Measurements from ENCODE around the gene GRIN2B. TPM values are rescaled to one million over a fixed set of nuclear protein-coding genes. Genes with fewer than 3 reads are reported as not detected.

GRIN2B gene
- total and polyA plus RNA-seq, 9 of the 15 experiments (the other 6 are each of a cell fraction or from before 2014, with no cell fraction given): not detected

GRCh38 chr12:14024591-14024990, 43.2 kb upstream of the GRIN2B start:
- in situ Hi-C loops (cut with MboI) (no loop called here), intact Hi-C loops (cut with micrococcal nuclease) (no loop called here)
- Histone ChIP-seq H3K79me2 (ENCODE audit: control insufficient read depth, insufficient read depth, low read length) (no peaks in the 10 kb centered on the region), H3K36me3 (ENCODE audit: control insufficient read depth, insufficient read depth, low read length) (no peaks in the 10 kb centered on the region), H3K4me1 (replicated peaks in 1 of 2; ENCODE audit: control insufficient read depth in 2 of 2, insufficient read depth in 2 of 2, low read length in 2 of 2) (no peaks in the 10 kb centered on the region), H3K27me3 (ENCODE audit: control insufficient read depth in 2 of 2, insufficient read depth in 2 of 2, low read length in 2 of 2) (no peaks in the 10 kb centered on the region), H2AFZ (ENCODE audit: low read depth, low read length) (no peak overlapping the region), H3K9me3 (replicated peaks; ENCODE audit: control insufficient read depth, insufficient read depth, low read depth, low read length) (no peaks in the 10 kb centered on the region), H3K9ac (ENCODE audit: insufficient read depth in 1 of 2, low read depth in 2 of 2, low read length in 2 of 2) (no peak overlapping the region), H4K20me1 (replicated peaks; ENCODE audit: control insufficient read depth, insufficient read depth, low read length) (no peaks in the 10 kb centered on the region), H3K27ac (ENCODE audit: extremely low read depth, low read depth, low read length) (no peak overlapping the region), H3K9me1 (ENCODE audit: control insufficient read depth, insufficient read depth, low read length) (no peaks in the 10 kb centered on the region), H3K4me3 (no peak overlapping the region), H3K4me2 (ENCODE audit: insufficient read depth, low read length) (no peak overlapping the region)
- POLR2A ChIA-PET: no interaction called here
- ATAC-seq: no peak
- TF ChIP-seq SFPQ (IDR thresholded peaks at IDR 0.05; ENCODE audit: low read depth, low read length): no peak
- no peak for TF ChIP-seq TRIM24 (IDR thresholded peaks at IDR 0.05)
- no peak for TF ChIP-seq ZNF707 (CRISPR knock-in tag; conservative IDR thresholded peaks at IDR 0.05)
- no peak for TF ChIP-seq NFATC3 (IDR thresholded peaks at IDR 0.05)
- DNase-seq (ENCODE audit: extremely low read depth in 1 of 4, low spot score in 3 of 4): no peak
- no peak for FAIRE-seq
- BruUV-seq (replicated peaks): no TSS peak
- CTCF ChIA-PET (ENCODE audit: low intra/inter-chr PET ratio): no interaction called here

GRCh38 chr12:14018080-14018479, 36.7 kb upstream of the GRIN2B start:
- CTCF ChIA-PET (ENCODE audit: low intra/inter-chr PET ratio): no interaction called here
- Histone ChIP-seq H3K9ac (ENCODE audit: insufficient read depth in 1 of 2, low read depth in 2 of 2, low read length in 2 of 2) (no peak overlapping the region), H3K4me2 (ENCODE audit: insufficient read depth, low read length) (no peak overlapping the region), H2AFZ (ENCODE audit: low read depth, low read length) (no peak overlapping the region), H3K4me3 (no peak overlapping the region), H3K9me1 (ENCODE audit: control insufficient read depth, insufficient read depth, low read length) (no peaks in the 10 kb centered on the region), H4K20me1 (replicated peaks; ENCODE audit: control insufficient read depth, insufficient read depth, low read length) (no peaks in the 10 kb centered on the region), H3K27me3 (ENCODE audit: control insufficient read depth in 2 of 2, insufficient read depth in 2 of 2, low read length in 2 of 2) (no peaks in the 10 kb centered on the region), H3K36me3 (ENCODE audit: control insufficient read depth, insufficient read depth, low read length) (no peaks in the 10 kb centered on the region), H3K27ac (ENCODE audit: extremely low read depth, low read depth, low read length) (no peak overlapping the region), H3K79me2 (ENCODE audit: control insufficient read depth, insufficient read depth, low read length) (no peaks in the 10 kb centered on the region), H3K4me1 (replicated peaks in 1 of 2; ENCODE audit: control insufficient read depth in 2 of 2, insufficient read depth in 2 of 2, low read length in 2 of 2) (no peaks in the 10 kb centered on the region), H3K9me3 (replicated peaks; ENCODE audit: control insufficient read depth, insufficient read depth, low read depth, low read length) (no peaks in the 10 kb centered on the region)
- 0% methylated on average over 2 of the region's 2 CpGs for WGBS (ENCODE audit: insufficient coverage, low coverage, missing lambda C conversion rate)
- intact Hi-C loops (cut with micrococcal nuclease): no loop called here
- no peak for ATAC-seq
- no TSS peak for BruUV-seq (replicated peaks)
- POLR2A ChIA-PET: no interaction called here
- no peak for DNase-seq (ENCODE audit: extremely low read depth in 1 of 4, low spot score in 3 of 4)
- no peak for FAIRE-seq
- in situ Hi-C loops (cut with MboI): no loop called here
- TF ChIP-seq ZBTB43 (CRISPR knock-in tag; IDR thresholded peaks at IDR 0.05) (no peak), PYGO2 (tag; IDR thresholded peaks at IDR 0.05) (no peak), CEBPG (CRISPR knock-in tag; IDR thresholded peaks at IDR 0.05) (no peak), CEBPG (tag; conservative IDR thresholded peaks at IDR 0.05 in 1 of 2, IDR thresholded peaks at IDR 0.05 in 1 of 2) (no peak), HEY1 (CRISPR knock-in tag; IDR thresholded peaks at IDR 0.05; ENCODE audit: borderline replicate concordance) (no peak), L3MBTL2 (IDR thresholded peaks at IDR 0.05) (no peak), E4F1 (CRISPR knock-in tag; IDR thresholded peaks at IDR 0.05; ENCODE audit: borderline replicate concordance) (no peak), C11orf30 (IDR thresholded peaks at IDR 0.05; ENCODE audit: low read depth) (peak; percentile 23; the same call in 1 of the 2 replicates)
